HL-60/S4 (cell line): ENCODE results near the gene TYW5.

ENCODE experiments used
- in situ Hi-C: fragments of 300-500 bp; cut with MboI; formaldehyde crosslinking; loops from 2 replicates; pipeline ENCODE4 v1.14.3; 2022; ENCODE audit warnings: low sequenced_read_pairs

Gene TYW5

GRCh38 chr2:199977984-199978415, 22.7 kb upstream of the TYW5 start:
- in situ Hi-C loops: loop anchor here (10.0 to 25.0 kb wide), 2 partner anchors 497 to 709 kb away; no protein-coding TSS in a partner anchor

GRCh38 chr2:199975273-199975895, 20.1 kb upstream of the TYW5 start:
- in situ Hi-C loops: loop anchor here (10.0 to 25.0 kb wide), 2 partner anchors 499 to 712 kb away; no protein-coding TSS in a partner anchor

- in situ Hi-C loops: loop anchor here (10.0 kb wide), 1 partner anchor 501 kb away; no protein-coding TSS in a partner anchor
Observed at GRCh38 chr2:199973703-199974102, 18.4 kb upstream of the TYW5 start.

- in situ Hi-C loops: loop anchor here (10.0 kb wide), 1 partner anchor 503 kb away; no protein-coding TSS in a partner anchor
Observed at GRCh38 chr2:199972088-199972626, 16.9 kb upstream of the TYW5 start.

- in situ Hi-C loops: no loop called here
Observed at GRCh38 chr2:199968126-199968525, 12.8 kb upstream of the TYW5 start.

- in situ Hi-C loops: no loop called here
Observed at GRCh38 chr2:199966976-199967375, 11.7 kb upstream of the TYW5 start.

GRCh38 chr2:199966405-199966804, 11.1 kb upstream of the TYW5 start:
- in situ Hi-C loops: no loop called here

GRCh38 chr2:199962203-199962602, 6.9 kb upstream of the TYW5 start:
- in situ Hi-C loops: no loop called here

- in situ Hi-C loops: no loop called here
Observed at GRCh38 chr2:199958014-199958413, 2.7 kb upstream of the TYW5 start.

GRCh38 chr2:199956062-199956380, 730 bp upstream of the TYW5 start:
- in situ Hi-C loops: no loop called here

- in situ Hi-C loops: no loop called here
Observed at GRCh38 chr2:199955007-199955338, 318 bp downstream of the TYW5 start.

GRCh38 chr2:199951023-199951422, 4.3 kb downstream of the TYW5 start:
- in situ Hi-C loops: no loop called here

GRCh38 chr2:199950396-199950795, 4.9 kb downstream of the TYW5 start:
- in situ Hi-C loops: no loop called here

- in situ Hi-C loops: no loop called here
Observed at GRCh38 chr2:199946836-199947235, 8.5 kb downstream of the TYW5 start.

- in situ Hi-C loops: no loop called here
Observed at GRCh38 chr2:199946196-199946595, 9.1 kb downstream of the TYW5 start.

- in situ Hi-C loops: no loop called here
Observed at GRCh38 chr2:199943373-199943772, 11.9 kb downstream of the TYW5 start.

GRCh38 chr2:199940373-199940772, 14.9 kb downstream of the TYW5 start:
- in situ Hi-C loops: no loop called here

- in situ Hi-C loops: no loop called here
Observed at GRCh38 chr2:199936554-199936953, 18.7 kb downstream of the TYW5 start.

GRCh38 chr2:199933466-199933865, 21.8 kb downstream of the TYW5 start:
- in situ Hi-C loops: no loop called here

- in situ Hi-C loops: no loop called here
Observed at GRCh38 chr2:199932312-199932855, 22.9 kb downstream of the TYW5 start.

GRCh38 chr2:199929262-199929661, 26.0 kb downstream of the TYW5 start:
- in situ Hi-C loops: no loop called here

- in situ Hi-C loops: no loop called here
Observed at GRCh38 chr2:199928626-199929025, 26.7 kb downstream of the TYW5 start.

GRCh38 chr2:199928226-199928625, 27.1 kb downstream of the TYW5 start:
- in situ Hi-C loops: no loop called here
